IPS-NIHi11 (cell line): ENCODE data around the gene SMTNL2.
A peak's percentile ranks its signal among the peaks of the same experiment; 100 is the strongest.

Experiments used
- DNase-seq: peaks from one replicate; pipeline ENCODE4 v3.0.0; 2012; ENCODE audit warnings: mixed read lengths, low spot score

Gene SMTNL2

DNA sequence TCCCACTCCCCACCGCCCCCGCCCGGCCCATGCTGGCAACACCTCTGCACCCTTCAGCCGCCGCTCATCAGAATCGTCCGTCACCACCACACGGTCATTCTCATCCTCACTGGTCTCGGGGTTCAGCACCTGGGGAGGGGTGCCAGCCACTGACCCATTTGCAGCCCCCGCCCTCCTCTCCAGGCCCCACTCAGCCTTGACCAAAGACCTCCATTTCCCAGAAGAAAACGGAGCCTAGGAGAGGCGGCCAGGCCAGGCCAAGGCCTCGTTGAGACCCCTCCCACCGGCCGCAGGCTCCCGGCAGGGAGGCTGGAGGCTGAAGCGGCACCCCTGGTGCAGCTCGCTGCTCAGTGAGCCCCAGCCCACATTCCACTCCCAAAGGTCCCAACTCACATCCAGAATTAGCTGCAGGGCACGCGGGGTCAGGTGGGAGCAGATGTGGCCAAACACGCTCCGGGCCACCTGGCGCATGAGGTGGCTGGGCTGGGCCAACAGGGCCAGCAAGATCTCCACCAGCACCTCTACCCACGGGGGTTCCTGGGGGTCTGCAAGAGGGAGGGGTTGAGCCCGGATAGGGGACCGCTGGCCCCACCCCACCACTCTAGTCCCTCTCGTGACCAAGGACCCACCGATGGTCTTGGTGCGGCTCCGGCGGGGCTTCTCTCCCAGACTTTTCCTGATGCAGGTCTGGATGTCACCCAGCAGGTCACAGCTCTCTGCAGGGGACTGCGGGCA, 38.9 kb upstream of the SMTNL2 start:
- DNase-seq, result no peak

- DNase-seq, result no peak
These were observed 37.0 kb upstream of the SMTNL2 start for GRCh38 chr17:4547118-4547906.

- DNase-seq, result no peak
These were observed 36.3 kb upstream of the SMTNL2 start for GRCh38 chr17:4548061-4548461.

DNA sequence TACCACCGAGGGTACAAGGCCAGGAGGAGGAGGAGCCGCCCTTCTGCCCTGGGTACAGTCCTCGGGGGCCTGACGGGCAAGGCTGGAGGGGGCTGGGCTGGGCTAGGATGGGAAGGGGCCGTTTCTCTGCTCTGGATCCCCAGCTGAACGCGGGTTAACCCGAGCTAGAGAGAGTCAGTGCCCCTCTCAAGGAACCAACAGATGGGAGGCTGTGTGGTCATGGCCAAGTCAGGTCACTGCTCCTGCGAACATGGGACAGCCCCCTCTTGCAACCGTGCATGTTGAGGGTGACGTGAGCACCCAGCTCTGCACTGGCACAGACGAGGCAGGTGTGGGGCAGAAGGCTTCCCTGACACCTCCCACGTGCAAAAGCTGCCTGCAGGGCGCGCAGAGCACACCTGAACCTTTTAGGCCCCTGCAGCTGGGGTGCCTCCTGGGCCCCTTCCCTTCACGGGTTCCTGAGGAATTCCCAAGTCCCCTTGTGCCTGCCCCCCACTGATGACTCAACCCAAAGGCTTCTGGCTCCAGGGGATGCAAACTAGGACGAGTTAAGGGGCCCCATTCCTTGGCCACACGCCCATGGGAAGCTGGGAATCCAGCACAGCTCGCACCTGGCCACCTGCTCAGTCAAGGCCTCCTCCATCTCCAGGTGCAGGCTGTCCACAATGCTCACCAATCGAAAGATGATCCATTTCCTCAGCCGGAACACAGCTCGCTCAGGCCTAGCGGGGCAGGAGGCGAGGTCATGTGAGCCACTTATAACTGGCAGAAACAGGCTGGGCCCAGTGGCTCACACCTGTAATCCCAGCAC, 35.4 kb upstream of the SMTNL2 start:
- no peak for DNase-seq

- no peak for DNase-seq
These were observed 34.4 kb upstream of the SMTNL2 start for GRCh38 chr17:4549781-4550533.

- DNase-seq, result no peak
These were observed 33.7 kb upstream of the SMTNL2 start for GRCh38 chr17:4550534-4551039.

GRCh38 chr17:4551141-4551540, 33.2 kb upstream of the SMTNL2 start:
- no peak for DNase-seq

DNA sequence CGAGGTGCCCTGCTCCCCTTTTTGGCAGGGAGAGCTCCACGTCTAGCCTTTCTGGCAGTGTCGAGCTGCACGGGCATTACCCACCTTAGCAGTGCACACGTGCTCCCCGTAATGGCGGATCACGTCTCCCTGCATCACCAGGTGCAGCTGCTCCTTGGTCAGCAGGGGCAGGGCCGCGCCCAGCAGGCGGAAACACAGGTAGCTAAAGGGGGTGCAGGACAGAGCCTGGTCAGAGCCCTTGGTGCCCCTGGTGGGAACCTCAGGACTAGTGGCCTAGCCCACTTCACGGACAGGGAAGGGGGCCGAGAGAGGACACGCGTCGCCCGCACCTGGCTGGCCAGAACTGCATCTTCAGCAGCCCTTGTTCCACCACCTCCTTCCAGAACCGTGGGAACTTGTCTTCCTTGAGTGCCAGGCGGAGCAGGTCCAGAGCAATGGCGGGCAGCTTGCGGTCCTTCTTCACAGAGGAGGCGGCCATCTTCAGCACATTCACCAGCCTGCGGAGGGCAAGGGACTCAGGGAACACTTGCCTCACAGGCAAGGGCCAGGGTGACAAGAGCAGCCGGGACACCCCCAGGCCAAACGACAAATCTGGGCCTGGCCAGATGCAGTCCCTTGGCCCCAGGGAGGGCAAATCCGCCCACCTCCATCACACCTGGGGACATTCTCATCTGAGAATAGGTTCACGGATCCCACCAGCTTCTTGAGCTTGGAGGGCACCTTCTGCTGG, 32.4 kb upstream of the SMTNL2 start:
- DNase-seq, result no peak

- no peak for DNase-seq
These were observed 30.7 kb upstream of the SMTNL2 start for GRCh38 chr17:4553669-4554068.

DNA sequence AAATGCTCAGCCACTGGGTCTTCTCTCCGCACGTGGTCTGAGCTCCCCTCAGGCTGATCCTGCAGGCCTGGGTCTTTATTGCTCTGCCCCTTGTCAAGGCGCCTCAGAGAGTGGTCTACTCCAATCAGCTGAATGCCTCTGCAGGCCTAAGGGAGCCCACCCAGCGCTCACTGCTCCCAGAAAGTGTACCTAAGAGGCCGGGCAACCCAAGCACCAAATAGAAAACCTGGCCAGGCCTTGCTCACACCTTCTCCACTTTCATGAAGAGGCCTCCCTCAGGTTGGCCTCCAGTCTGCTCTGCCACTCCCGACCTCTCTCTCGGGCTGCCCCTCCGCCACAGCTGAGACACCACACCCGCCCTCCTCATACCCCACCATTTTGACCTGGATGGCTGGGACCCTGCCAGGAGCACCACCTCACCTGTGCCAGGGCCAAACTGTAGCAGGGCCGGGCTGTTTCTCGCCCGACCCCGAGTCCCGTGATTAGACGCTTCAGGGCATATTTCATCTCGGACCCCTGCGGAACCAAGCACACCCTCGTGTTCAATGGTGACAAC, 29.8 kb upstream of the SMTNL2 start:
- no peak for DNase-seq

DNA sequence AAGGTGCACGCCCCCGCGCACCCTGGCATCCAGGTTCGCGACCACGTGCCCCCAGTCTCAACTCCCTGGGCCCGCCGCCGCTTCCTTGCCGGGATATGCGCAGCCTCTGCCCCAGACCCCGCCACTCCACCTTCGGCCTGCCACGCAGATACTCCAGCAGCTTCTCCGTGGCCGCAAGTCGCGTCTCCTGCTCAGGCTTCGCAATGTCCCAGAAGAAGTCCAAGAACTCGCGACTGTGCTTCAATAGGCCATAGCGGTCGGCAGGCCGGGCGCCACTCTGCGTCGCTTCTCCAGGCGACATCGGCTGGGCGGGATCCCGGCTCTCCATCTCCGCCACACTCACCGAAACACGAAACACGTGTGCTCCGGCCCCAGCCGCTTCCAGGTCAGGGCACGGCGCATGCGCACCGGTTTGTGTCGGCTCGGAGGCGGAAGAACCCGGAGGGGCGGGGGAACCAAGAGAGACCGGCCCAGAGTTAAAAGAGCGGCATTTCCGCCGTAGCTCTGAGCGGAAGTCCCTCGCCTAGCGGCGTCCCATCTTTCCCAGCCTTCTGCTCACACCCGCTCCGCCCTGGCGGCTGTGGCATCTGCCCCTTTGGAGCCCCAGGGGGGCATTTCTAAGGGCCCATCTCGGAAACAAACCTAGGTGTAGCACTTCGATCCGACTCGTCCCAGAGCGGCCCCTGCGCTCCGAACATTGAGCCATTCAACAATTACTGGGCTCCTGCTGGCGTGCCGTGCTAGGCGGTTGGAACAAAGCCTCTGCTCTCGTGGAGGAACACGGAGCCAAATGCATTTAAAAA, 29.1 kb upstream of the SMTNL2 start, which contains the start of gene MYBBP1A:
MYBBP1A (minus strand) TSS at position 388 of the 803 bp plus-strand sequence; CDS start at position 328, 60 bp downstream.
- DNase-seq, result peak; percentile 100

GRCh38 chr17:4555873-4556759, 28.2 kb upstream of the SMTNL2 start:
- DNase-seq, result no peak

GRCh38 chr17:4556996-4557395, 27.3 kb upstream of the SMTNL2 start:
- no peak for DNase-seq

DNA sequence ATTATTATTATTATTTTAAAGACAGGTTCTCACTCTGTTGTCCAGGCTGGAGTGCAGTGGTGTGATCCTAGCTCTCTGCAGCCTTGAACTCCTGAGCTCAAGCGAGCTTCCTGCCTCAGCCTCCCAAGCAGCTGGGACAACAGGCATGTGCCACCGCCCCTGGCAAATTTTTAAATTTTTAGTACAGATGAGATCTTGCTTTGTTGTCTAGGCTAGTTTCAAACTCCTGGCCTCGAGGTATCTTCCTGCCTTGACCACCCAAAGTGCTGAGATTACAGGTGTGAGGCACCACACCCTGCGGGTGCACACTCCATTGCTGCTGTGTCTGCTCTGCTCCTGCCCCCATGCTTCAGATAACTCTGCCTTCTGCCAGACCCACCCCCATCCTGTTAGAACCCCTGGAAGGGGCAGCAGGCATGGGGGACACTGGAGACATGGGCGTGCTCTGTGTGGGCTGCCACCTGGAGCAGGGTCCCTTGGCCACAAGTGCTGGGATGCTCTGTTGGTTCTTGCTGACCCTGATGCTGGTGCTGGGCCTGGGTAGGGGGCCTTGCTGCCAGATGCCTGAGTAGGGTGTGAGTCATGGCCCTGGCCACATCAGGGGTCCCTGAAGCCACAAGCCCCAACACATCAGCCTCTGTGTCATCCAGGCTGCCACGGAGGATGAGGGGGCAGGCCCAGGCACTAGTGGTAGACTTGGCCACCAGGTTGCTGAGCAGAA, 26.5 kb upstream of the SMTNL2 start:
- DNase-seq, result no peak

- no peak for DNase-seq
These were observed 25.9 kb upstream of the SMTNL2 start for GRCh38 chr17:4558347-4558971.

GRCh38 chr17:4559139-4559791, 25.1 kb upstream of the SMTNL2 start:
- no peak for DNase-seq

GRCh38 chr17:4559966-4560365, 24.4 kb upstream of the SMTNL2 start:
- no peak for DNase-seq
